Activated CD4-positive, CD25-positive, alpha-beta regulatory T cell treated with anti-CD3 and anti-CD28 coated beads, Interleukin-2, amount 50 U/mL, for 16 hours (primary cell): ENCODE results near the gene MAD2L2.

Experiments used
- DNase-seq: peaks from one replicate; pipeline ENCODE4 v3.0.0-alpha.2; 2020; ENCODE audit warnings: low read depth, low spot score

MAD2L2 gene

DNA sequence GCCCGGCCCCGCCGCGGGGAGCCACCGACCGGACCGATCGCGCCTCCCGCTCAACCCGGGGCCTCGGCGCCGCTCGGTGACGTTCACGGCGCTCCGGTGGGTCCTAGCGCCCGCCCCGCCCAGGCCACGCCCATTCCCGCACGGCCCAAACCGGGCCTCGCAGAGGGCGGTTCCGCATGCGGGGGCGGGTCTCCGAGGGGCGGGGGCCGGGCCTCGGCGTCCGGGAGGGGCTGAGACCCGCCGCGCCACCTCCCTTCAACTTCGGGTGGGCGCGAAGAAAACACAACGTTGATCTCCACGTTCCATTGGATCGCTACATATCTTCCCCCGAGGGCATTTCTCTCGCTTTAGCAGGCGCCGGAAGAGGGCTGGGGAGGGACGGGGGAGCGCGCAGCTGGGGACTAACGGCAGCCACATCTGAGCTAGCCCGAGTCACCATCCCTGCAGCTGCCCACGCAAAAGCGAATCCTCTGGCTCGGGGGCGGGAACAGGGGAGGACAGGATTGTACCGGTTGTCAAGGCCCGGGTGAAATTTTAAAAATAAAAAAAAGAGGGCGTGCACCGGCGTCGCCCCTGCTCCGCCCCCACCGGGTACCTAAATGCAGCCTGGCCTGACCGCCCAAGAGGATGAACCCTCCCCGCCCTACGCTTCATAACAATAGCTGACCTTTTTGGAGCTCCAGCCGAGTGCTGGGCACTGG is at the start of gene MAD2L2:
Gene MAD2L2 (minus strand): TSS at position 78 of the 701 bp plus-strand sequence. CDS start 547 bp downstream, outside the sequence.
- peak; percentile 80 for DNase-seq

DNA sequence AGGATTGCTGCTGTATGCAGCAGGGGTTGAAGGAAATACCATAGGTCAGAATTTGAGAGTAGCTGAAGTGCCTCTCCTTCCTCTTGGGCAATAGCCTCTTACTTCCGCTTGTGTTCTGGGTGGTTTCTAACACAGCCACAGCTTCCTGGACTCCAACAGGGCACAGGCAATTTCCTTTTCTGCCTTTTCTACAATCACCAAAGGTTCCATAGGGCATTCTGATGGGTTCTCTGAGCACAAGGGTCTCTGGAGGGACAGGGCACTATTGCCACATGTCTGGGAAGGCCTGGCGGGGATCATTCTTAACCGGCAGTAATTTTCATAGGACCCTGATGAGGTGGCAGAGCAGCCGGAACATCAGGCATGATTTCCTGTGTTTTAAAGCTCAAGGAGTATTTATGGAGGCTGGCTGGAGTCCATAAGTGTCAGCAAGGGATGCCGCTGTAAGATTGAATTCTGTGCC is 49.5 kb upstream of the MAD2L2 start:
- no peak for DNase-seq

DNA sequence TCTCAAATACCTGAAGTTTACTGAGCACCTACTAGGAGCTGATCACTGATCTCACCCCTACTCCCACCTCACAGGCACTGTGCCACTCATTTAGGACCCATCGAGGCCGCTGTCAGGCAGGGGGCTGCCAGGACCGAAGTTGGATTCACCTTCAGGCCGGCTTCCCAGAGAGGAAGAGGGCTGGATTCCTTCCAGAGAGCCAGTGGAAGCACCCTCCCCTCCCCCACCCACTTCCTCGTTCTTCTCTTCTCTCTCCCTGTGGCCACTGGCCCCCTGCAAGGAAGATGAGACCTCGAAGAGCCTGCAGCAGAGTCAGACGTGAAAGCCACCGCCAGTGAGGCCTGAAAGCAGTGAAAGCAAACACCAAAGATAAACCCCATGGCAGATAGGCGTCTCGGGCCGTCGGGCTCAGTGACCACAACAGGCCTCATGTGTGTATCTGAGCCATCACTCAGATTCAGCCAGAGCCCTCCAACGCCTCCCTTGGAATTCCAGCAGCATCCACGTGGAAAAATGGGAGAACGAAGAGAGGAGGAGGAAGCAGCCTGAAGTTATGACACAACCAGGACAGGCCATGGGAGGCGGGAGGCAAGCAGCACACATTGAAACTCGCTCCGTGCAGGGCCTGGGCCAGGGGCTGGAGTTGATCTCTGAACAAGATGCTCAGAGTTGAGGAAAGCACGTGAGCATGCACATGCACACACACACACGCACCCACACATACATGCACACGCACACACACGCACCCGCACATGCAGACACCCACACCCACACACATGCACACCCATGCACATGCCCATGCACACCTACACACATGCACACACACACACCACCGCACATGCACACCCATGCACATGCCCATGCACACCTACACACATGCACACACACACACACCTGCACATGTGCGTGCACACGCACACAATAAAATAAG is 48.8 kb upstream of the MAD2L2 start:
- DNase-seq: no peak

DNA sequence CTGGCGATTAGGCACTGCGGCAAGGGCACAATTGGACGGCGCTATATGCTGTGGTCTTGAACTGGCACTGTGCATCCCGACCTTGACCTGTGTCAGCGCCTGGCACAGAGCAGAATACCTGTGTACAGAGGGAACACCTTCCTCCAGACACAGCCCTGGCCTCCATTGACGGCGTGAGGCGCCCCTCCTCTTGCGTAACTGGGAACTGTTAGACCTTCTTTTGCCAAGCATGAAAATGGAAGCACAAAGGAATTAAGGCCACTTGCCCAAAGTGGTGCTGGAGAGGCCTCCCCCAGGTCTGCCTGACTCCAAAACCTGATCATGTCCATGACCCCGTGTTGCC is 48.2 kb upstream of the MAD2L2 start:
- no peak for DNase-seq

DNA sequence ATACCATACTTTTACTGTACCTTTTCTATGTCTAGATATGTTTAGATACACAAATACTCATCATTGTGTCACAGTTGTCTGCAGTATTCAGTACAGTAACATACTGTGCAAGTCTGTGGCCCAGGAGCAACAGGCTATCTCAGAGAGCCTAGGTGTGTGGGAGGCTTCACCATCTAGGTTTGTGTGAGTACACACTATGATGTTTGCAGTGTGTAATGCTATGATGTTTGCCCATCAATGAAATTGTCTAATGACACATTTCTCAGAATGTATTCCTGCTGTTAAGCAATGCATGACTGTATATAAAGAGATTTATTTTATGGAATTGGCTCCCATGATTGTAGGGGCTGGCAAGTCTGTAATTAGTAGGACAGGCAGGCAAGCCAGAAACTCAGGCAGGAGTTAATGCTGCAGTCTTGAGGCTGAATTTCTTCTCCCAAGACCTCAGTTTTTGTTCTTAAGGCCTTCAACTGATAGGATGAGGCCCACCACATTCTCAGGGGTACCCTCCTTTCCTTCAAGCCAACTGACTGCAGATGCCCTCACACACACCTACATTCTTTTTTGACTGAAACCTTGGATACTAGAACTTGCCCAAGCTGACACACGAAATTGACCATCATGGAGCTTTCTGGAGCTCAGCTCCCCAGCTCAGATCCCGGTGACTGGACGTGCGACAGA is 47.3 kb upstream of the MAD2L2 start:
- no peak for DNase-seq

DNA sequence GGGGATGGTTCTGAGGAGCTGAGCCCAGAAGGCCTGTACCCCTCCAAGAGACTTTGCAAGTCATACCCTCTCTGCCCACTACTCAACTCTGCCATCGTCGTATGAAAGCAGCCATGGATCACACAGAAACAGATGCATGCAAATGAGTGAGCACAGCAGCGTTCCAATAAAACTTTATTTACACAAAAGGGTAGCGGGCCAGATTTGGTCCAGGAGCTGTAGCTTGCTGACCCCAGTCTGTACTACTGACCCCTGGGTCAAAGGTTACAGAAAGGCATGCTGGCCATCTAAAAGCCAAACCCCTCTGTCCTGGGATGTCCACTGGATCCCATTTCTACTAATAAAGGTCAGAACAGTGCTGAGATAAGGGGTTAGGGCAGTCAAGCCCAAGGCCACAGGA is 46.2 kb upstream of the MAD2L2 start:
- DNase-seq: no peak

DNA sequence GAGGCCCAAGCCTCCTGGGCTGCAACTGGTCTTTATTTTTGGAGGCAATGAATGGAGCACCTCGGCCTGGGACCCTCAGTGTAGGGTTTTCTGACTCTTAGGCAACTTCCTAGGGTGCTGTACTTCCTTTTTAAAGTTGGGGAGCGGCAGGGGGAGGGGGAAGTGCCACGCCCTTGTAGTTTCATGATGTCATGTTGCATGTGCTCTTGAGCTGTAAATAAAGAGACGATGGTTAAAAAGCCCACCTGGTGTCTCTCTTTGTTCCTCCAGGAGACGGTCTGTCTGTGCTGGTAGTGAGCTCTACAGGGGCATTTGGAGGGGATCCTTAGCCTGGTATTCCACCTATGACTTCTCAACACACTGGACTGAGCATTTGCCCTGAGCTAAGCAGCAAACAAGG is 44.7 kb upstream of the MAD2L2 start:
- DNase-seq: no peak

DNA sequence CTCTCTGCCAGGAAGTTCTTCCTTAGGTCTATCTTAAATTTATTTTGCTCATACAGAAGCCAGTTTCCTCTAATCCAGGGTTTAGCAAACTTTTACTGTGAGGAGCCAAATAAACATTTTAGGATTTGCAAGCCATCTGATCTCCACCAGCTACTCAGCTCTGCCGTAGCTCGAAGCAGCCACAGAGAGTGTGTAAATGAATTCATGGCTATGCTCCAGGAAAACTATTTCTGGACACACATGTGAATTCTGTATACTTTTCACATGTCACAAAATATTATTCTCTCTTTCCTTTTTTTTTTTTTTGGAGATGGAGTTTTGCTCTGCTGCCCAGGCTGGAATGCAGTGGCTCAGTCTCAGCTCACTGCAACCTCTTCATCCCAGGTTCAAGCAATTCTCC is 41.6 kb upstream of the MAD2L2 start:
- no peak for DNase-seq

DNA sequence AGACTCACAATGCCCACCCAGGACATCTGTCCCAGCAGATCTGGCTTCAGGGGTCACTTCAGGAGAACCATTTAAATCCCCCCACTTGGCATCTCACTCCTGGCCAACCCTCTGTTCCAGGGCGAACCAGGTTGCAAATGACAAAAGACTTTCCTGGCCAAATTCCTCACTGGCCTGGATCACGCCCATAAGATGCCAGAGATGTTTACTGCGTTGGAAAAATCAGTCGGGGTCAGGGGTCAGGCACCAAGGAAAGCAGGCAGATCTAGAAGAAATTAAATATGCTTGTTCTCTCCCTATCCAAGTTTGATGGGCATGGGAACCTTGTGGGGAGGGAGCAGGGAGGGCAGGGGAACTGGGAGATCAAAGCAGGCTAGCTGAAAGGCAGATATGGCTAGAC is 40.4 kb upstream of the MAD2L2 start:
- DNase-seq: no peak

DNA sequence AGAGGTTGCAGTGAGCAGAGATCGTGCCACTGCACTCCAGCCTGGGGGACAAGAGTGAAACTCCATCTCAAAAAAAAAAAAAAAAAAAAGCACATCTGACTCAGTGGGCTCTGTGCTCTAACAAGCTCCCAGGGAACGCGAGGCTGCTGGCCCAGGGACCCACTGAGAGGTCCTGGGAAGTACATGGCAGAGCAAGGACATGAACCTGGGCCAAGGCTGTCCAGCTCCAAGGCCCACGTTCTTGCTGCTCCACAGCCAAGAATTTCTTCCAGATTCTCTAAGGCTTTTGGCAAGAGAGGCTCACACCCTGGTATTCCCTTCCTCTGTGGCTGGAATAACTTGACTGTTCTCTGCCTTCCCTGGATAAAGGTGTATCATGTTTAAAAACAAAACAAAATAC is 39.6 kb upstream of the MAD2L2 start:
- DNase-seq: no peak

DNA sequence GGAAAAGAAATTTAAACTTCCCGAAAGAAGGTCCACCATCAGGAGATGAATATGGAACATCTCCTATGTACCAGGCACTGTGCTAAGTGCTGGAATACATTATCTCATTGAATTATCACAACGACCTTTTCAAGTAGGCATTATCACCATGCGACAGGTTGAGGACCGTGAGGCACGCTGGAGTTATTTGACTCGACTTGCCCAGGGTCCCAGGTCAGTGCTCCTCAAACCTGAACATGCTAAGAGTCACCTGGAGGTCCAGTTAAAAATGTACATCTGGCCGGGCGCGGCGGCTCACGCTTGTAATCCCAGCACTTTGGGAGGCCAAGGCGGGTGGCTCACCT is 39.1 kb upstream of the MAD2L2 start:
- DNase-seq: no peak

DNA sequence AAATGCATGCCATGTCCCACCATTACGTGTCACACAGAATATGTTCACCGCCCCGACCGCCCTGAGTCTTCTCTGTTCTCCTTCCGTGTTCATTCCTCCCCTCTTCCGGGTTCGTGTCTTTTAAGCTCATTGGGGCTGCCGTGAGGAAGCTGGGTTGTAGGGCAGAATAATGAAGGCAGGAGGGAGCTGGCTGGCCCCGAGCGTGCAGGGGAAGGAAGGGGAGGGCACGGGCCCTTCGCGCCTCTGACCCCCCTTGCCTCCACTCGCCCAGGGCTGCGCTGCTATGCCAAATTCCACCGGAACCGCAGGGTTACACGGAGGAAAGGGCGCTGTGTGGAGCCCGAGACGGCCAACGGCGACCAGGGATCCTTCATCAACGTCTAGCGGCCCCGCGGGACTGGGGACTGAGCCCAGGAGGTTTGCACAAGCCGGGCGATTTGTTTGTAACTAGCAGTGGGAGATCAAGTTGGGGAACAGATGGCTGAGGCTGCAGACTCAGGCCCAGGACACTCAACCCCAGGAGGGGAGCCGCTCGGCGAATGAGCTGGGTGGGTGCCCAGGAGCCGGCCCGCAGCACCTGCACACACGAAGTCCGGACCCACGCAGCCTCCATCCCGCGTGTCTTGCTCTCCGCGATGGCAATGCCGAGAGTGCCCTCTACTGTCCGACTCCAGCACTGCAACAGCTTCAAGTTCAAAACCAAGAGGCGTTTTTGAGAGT is 38.5 kb upstream of the MAD2L2 start:
- DNase-seq: peak; percentile 73

DNA sequence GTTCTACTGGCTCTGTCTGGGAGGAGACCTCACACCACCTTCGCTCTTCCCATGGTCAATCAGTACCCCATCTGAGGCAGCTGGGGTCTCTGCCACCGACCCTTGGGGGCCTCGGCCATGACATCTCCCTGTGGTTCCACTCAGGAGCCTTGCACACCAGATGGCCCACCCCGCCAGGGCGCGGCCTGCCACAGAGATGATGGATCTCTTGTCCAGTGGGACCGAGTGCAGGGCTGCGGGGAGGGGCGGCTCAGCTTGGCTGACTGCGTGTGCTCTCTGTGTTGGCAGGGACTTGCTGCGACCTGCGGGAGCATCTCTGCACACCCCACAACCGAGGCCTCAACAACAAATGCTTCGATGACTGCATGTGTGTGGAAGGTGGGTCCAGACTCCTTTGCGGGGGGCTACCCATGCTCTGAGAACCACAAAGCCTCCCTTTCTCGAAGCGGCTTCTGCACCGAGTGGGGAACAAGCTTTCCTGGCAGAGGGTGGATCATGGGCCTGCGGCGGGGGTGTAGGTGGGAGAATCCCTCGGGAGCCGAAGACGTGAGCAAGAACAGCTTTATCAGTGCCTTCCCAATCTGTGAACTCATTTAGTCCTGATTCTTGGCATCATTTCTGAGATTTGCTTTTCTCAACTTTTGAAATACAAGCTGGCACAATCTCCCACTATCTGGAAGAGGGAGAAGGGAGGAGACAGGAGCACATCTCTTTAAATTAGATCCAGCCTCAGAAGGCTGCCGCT is 34.1 kb upstream of the MAD2L2 start:
- no peak for DNase-seq

DNA sequence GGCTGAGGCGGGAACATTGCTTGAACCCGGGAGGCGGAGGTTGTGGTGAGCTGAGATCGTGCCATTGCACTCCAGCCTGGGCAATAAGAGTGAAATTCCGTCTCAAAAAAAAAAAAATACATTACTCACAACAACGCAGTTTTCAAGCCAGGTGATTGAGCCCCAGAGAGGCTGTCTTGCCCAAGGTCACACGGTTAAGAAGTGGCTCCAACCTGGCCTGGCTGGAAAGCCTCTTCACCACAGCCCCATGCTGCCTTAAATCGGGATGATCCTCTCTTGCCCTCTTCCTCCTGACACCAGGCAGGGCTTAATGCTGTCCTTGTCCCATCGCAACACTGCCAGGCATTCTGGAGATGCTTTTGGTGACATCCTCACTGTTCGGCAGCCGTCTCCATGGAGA is 32.1 kb upstream of the MAD2L2 start:
- DNase-seq: no peak

DNA sequence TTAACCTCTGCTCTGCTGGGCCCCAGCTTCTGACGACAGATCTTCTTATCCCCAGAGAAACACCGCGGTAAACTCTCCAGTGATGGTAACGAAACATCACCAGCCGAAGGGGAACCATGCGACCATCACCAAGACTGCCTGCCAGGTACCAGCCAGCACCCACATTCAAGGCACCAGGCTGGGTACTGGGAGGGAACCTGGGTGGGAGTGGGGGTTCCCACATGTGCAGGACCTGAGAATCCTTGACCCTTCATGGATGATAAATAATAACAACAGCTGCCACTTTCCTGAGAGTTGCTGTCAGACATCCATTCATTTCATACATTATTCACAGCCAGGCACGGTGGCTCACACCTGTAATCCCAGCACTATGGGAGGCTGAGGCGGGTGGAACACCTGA is 31.3 kb upstream of the MAD2L2 start:
- DNase-seq: no peak

DNA sequence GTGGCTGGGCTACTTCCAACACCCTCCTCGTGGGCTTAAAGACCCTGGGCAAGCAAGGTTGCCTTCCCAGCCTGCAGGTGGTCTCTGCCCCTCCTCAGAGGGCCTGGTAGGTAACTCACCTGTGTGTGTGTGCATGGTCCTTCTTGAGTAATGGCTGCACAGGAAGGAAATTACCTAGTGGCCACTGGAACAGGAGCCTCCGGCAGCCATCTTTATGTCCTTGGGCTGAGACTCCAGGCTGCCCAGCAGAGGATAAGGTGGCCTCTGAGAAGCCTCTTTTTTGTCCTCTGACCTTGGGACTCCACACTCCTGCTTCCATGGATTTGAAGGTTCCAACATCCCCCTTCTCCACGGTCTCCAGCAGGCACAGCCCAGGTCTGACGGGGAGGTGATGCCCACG is 30.5 kb upstream of the MAD2L2 start:
- no peak for DNase-seq

DNA sequence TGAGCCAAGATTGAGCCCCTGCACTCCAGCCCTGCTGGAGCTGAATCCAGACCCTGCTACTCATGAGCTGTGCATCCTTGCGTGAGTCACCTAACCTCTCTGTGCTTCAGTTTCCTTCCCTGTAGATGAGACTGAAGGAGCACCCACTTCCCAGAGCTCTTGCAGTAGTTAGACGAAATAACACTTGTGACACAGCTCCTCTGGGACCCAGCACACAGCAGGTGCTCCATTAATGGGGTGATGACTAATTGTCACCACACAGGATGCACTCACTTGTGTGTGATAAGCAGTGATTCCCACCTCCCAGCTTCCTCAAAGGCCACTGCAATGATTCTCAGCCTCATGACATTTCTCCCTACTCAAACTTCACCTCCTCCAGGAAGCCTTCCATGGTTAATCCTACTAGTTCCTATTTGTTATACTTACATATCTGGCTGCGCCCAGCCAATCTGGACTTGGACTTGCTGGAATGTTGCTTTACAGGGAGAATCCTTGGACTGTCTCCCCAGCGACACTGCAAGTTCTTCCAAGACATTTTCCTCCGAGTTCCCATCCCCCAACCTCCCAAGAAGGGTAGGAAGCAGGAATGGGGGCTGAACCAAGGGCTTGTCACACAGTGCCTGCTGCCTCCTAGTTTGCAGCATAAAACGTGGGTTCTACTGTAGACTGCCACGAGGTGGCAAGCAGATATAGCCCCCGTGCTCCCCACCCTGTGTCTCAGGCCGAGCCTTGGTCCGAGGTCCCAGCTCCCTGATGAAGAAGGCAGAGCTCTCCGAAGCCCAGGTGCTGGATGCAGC is 27.8 kb upstream of the MAD2L2 start:
- no peak for DNase-seq

DNA sequence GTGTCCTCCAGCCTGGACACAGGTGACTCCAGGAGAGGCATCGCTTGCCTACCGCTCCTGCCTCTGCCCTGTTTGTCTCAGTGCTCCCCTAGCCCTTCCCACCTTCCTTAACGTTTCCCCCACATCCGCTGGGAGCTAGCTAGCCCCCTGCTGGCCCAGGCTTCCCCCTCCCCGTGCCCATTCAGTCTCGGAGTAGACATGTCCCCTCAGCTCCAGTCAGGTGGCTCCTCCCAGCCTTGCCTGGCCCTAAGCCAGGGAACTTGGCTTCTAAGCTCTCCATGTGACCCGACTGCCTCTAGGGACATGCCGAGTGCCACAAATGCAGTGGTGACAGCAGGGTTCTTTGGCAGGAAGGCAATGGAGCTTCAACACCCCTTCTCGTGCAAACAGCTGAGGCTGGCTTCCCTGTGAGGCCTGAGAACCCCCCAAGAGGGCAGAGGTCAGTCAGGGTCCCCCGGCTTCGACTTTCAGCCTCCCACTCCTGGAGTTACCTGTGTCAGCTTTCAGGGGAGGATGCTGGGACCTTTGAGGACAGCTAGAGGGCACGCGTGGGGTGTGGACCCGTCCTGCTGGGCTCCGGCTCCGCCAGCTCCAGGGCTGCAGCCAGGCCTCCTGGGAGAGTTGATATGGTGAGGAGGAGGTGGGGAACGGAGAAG is 26.8 kb upstream of the MAD2L2 start:
- DNase-seq: no peak

DNA sequence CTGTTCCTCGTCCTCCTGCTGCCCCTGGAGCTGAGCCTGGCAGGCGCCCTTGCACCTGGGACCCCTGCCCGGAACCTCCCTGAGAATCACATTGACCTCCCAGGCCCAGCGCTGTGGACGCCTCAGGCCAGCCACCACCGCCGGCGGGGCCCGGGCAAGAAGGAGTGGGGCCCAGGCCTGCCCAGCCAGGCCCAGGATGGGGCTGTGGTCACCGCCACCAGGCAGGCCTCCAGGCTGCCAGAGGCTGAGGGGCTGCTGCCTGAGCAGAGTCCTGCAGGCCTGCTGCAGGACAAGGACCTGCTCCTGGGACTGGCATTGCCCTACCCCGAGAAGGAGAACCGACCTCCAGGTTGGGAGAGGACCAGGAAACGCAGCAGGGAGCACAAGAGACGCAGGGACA is 25.3 kb upstream of the MAD2L2 start:
- DNase-seq: no peak

DNA sequence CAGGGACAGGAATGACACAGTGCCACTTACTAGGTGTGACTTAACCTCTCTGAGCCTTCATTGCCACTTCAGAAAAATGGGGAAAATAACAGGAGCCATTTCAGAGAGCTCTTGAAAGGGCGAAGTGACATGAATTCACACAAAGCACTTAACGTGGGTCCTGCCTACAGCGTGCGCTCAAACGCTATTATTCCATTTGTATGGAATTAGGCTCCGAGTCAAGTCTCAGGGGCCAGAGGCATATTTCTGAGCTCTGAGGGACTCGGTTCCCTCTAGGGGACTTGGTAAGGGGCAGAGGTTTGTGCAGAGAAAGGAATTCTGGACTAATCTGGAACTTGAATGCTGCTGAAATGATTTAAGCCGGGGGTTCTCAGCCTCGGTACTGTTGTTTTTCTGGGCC is 24.6 kb upstream of the MAD2L2 start:
- DNase-seq: no peak
